A549 (cell line): ENCODE results near the gene ANKFN1. TPM values are rescaled to one million over a fixed set of nuclear protein-coding genes. Genes with fewer than 3 reads are reported as not detected.

Experiments
- ATAC-seq, 2 experiments: fragments of 200-7000 bp in 1 of 2; fragments of >200 bp in 1 of 2; cut with Nextera tagmentation in 1 of 2; cut with Tn5 transposase in 1 of 2; 3 replicates each; pipeline versions ENCODE4 v1.8.0 to v1.9.1; 2018 to 2020; ENCODE audit warnings: mild to moderate bottlenecking in 1 of 2, moderate library complexity in 1 of 2
- CTCF ChIA-PET: fragments of 300-600 bp; sonication (Branson Sonifier 250); formaldehyde crosslinking; extraction: SDS; loops from one replicate; lab custom pipeline; 2021; ENCODE audit warnings: antibody characterized with exemption, inconsistent platforms; lab: Yijun Ruan, JAX
- POLR2A ChIA-PET: fragments of 350-600 bp; formaldehyde crosslinking; extraction: SDS; loops from one replicate; lab custom pipeline; 2021; ENCODE audit warnings: antibody characterized with exemption, inconsistent platforms; lab: Yijun Ruan, JAX
- DNase-seq, 2 experiments: peaks; one replicate each; pipeline versions ENCODE4 v3.0.0 to v3.0.0-alpha.2; 2011 to 2016; ENCODE audit warnings: low read depth in 1 of 2, low spot score in 1 of 2
- FAIRE-seq: peaks from 2 replicates; lab custom pipeline; 2011; peaks lifted over from hg19 to GRCh38; lab: Jason Lieb, UNC
- H3K27ac ChIP-seq, 2 experiments: fragments of >200 bp; sonication (Bioruptor Twin); formaldehyde crosslinking; 3 replicates each; pipeline ENCODE4 v1.5.1; 2016 to 2017
- H3K4me1 ChIP-seq: fragments of >200 bp; sonication (Bioruptor Twin); formaldehyde crosslinking; 3 replicates; pipeline ENCODE4 v1.6.1; 2016
- H3K4me2 ChIP-seq: fragments of >200 bp; sonication (Bioruptor Twin); formaldehyde crosslinking; 3 replicates; pipeline ENCODE4 v1.6.1; 2016
- H3K4me3 ChIP-seq: fragments of >200 bp; sonication (Bioruptor Twin); formaldehyde crosslinking; 3 replicates; pipeline ENCODE4 v1.5.1; 2016
- H3K9me3 ChIP-seq: fragments of >200 bp; sonication (Bioruptor Twin); formaldehyde crosslinking; 3 replicates; pipeline ENCODE4 v1.6.1; 2016
- ATOH8 ChIP-seq: fragments of 250-450 bp; sonication (Bioruptor Pico); IDR thresholded peaks from 2 replicates; pipeline ENCODE4 v1.5.0; 2020; ENCODE audit warnings: low read depth, mild to moderate bottlenecking, moderate library complexity
- BCL3 ChIP-seq: fragments of >200 bp; sonication (Bioruptor Twin); formaldehyde crosslinking; IDR thresholded peaks from 3 replicates; pipeline ENCODE4 v1.6.1; 2016
- BHLHE40 ChIP-seq: IDR thresholded peaks from 2 replicates; pipeline ENCODE4 v1.6.1; 2012; ENCODE audit warnings: low read depth, low read length, inconsistent platforms
- CTCF ChIP-seq: fragments of >200 bp; sonication (Bioruptor Twin); formaldehyde crosslinking; IDR thresholded peaks from 3 replicates; pipeline ENCODE4 v1.5.1; 2016
- FOSB ChIP-seq: fragments of 250-450 bp; sonication (Bioruptor Pico); IDR thresholded peaks from 2 replicates; pipeline ENCODE4 v1.5.0; 2020; ENCODE audit warnings: mild to moderate bottlenecking, moderate library complexity
- FOXS1 ChIP-seq: fragments of 250-450 bp; sonication (Bioruptor Pico); IDR thresholded peaks from 2 replicates; pipeline ENCODE4 v1.5.0; 2020; ENCODE audit warnings: mild to moderate bottlenecking, moderate library complexity
- GATA3 ChIP-seq: IDR thresholded peaks from 2 replicates; pipeline ENCODE4 v1.6.1; 2012; ENCODE audit warnings: borderline replicate concordance
- HMGXB4 ChIP-seq: fragments of 250-450 bp; sonication (Bioruptor Pico); IDR thresholded peaks from 2 replicates; pipeline ENCODE4 v1.5.0; 2021; ENCODE audit warnings: mild to moderate bottlenecking, moderate library complexity, borderline replicate concordance
- HOXB5 ChIP-seq: fragments of 250-450 bp; sonication (Bioruptor Pico); IDR thresholded peaks from 2 replicates; pipeline ENCODE4 v1.5.0; 2020; ENCODE audit warnings: mild to moderate bottlenecking, moderate library complexity
- JUN ChIP-seq, 2 experiments: fragments of >200 bp; sonication (Bioruptor Twin); formaldehyde crosslinking; IDR thresholded peaks; 2 replicates in 1 of 2; 3 replicates in 1 of 2; pipeline ENCODE4 v1.6.1; 2016 to 2017
- JUNB ChIP-seq: fragments of >200 bp; sonication (Bioruptor Twin); formaldehyde crosslinking; IDR thresholded peaks from 2 replicates; pipeline ENCODE4 v1.6.1; 2016
- MAZ ChIP-seq: fragments of 150-350 bp; IDR thresholded peaks from 2 replicates; pipeline ENCODE4 v1.6.1; 2014; ENCODE audit warnings: antibody characterized with exemption, low read depth, low read length, borderline replicate concordance
- NR3C1 ChIP-seq: fragments of >200 bp; sonication (Bioruptor Twin); formaldehyde crosslinking; IDR thresholded peaks from 3 replicates; pipeline ENCODE4 v1.6.1; 2017
- PBX3 ChIP-seq: IDR thresholded peaks from 2 replicates; pipeline ENCODE4 v1.6.1; 2012
- POLR2A ChIP-seq: IDR thresholded peaks from 2 replicates; pipeline ENCODE4 v1.6.1; 2012; ENCODE audit warnings: mild to moderate bottlenecking, low read length
- REST ChIP-seq: fragments of 200-600 bp; sonication (generic); IDR thresholded peaks from 2 replicates; pipeline ENCODE4 v1.6.1; 2016; ENCODE audit warnings: antibody characterized with exemption, mild to moderate bottlenecking, moderate library complexity
- RFX5 ChIP-seq: fragments of 450-650 bp; IDR thresholded peaks from 2 replicates; pipeline ENCODE4 v1.7.1; 2014; ENCODE audit warnings: antibody characterized with exemption, mild to moderate bottlenecking, moderate library complexity
- TFCP2L1 ChIP-seq: fragments of 250-450 bp; sonication (Bioruptor Pico); IDR thresholded peaks from 2 replicates; pipeline ENCODE4 v1.5.0; 2021; ENCODE audit warnings: mild to moderate bottlenecking
- TP53 ChIP-seq: fragments of 250-450 bp; sonication (Bioruptor Pico); IDR thresholded peaks from 2 replicates; pipeline ENCODE4 v1.5.0; 2021; ENCODE audit warnings: mild to moderate bottlenecking, moderate library complexity
- USF2 ChIP-seq: fragments of 450-650 bp; IDR thresholded peaks from 2 replicates; pipeline ENCODE4 v1.6.1; 2014; ENCODE audit warnings: antibody characterized with exemption
- WGBS: methylation state at CpG from one replicate; pipeline ENCODE4 v1.1.6; 2017; ENCODE audit errors: missing lambda C conversion rate; 5-methylcytosine and 5-hydroxymethylcytosine counted together
- polyA plus RNA-seq, 4 experiments: library from polyadenylated mRNA; depleted of rRNA in 3 of 4; stranded (reverse); fragments of >200 nt; fragmentation: RNase III in 1 of 4; extraction: RNeasy Plus Mini Kit Qiagen cat#74134 plus additional on column Dnase treatment in 1 of 4; gene quantifications; 2 replicates in 3 of 4; 3 replicates in 1 of 4; pipeline ENCODE4 v1.2.3, GENCODE V29; 2011 to 2017

Gene ANKFN1
- polyA plus RNA-seq, 2 of the 4 experiments (the other 2 are of a cell fraction): 0.37 TPM; not detected in 1

- peaks cover 1% of the 10 kb centered on the region; the same call in 2 of the 3 replicates for H3K9me3 ChIP-seq
- H3K4me2 ChIP-seq: no peak overlapping the region
- 28% methylated on average over 8 of the region's 8 CpGs for WGBS
- H3K4me3 ChIP-seq: no peak overlapping the region
- FAIRE-seq (no peak), ATAC-seq (no peak), DNase-seq (no peak)
- ChIA-PET POLR2A (no interaction called here), CTCF (interaction anchor here (0.8 to 1.5 kb wide), 2 partner anchors 36 to 85 kb away, joined by 3 read pairs; partner anchors contain the start of gene NOG)
- H3K4me1 ChIP-seq: no peaks in the 10 kb centered on the region
- no peak overlapping the region for H3K27ac ChIP-seq
- TF ChIP-seq CTCF (no peak), TP53 (no peak), MAZ (no peak), GATA3 (no peak), RFX5 (no peak), USF2 (no peak), PBX3 (no peak), ATOH8 (CRISPR knock-in tag) (no peak), JUNB (no peak), POLR2A (no peak), HMGXB4 (no peak), HOXB5 (CRISPR knock-in tag) (no peak), JUN (IDR thresholded peaks at IDR 0.05) (no peak), BHLHE40 (no peak), TFCP2L1 (CRISPR knock-in tag) (no peak), NR3C1 (no peak), BCL3 (no peak), FOSB (no peak), FOXS1 (CRISPR knock-in tag) (no peak), REST (no peak)
These were observed 404.4 kb downstream of the ANKFN1 start for GRCh38 chr17:56557682-56558081.
